SW480 (cell line): ENCODE results near the gene DHRS9.
"Not testable (repeated sequence)": the region's sequence is repeated elsewhere in the genome, so short reads cannot be mapped to it uniquely, and the experiment has no call there.

Source experiments
- DNase-seq: peaks from one replicate; pipeline ENCODE4 v3.0.0-alpha.2; 2016; ENCODE audit warnings: low spot score

DHRS9 gene

DNA sequence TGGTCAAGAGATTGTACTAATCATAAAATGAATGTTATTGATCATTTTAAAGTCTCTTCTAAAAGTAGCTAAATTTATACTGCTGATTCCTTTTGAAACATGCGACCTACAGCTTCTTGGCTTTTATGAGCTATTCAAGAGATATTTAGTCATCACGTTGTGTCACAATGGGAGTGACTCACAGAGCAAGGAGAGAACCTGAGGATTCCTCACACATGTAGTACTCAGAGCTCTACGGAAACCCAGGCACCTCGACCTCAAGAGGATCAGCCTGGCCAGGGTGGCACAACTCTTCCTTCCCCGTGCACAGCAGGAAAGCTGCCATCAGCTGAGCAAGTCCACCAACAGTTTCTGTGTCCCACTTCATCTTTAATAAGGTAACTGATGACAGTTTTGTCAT, at the start of gene DHRS9:
DHRS9 (plus strand) TSS at position 223 of the 400 bp plus-strand sequence. CDS start 12,019 bp downstream, outside the sequence.
- DNase-seq: no peak

GRCh38 chr2:169023161-169023560, 46.2 kb upstream of the DHRS9 start:
- DNase-seq: no peak

DNA sequence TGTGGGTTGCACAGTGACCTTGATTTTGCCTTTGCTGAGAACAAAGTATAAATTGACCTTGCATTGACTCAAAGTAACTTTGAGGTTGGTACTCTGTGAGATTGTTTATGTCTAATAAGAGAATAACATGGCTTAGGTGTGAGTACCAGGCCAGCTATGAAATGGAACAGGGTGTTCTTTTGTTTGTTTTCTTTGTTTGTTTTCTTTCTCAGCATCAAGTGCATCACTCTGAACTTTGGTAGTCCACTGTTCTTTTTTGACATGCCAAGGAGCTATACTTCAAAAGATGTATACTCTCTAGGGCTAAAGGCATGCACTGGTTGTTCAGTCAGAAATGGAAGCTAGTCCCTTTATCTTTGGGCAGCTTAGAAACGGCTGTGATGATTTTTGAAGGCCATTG, 43.3 kb upstream of the DHRS9 start:
- DNase-seq: no peak

- no peak for DNase-seq
Measured at GRCh38 chr2:169027234-169027633, 42.1 kb upstream of the DHRS9 start.

- no peak for DNase-seq
Measured at GRCh38 chr2:169029341-169029740, 40.0 kb upstream of the DHRS9 start.

GRCh38 chr2:169031202-169031601, 38.2 kb upstream of the DHRS9 start, which contains the start of gene ABCB11:
Gene ABCB11, minus strand, starts transcription at chr2:169031324. Its CDS starts 13,199 bp downstream, at chr2:169018125.
- DNase-seq: no peak

GRCh38 chr2:169034256-169034655, 35.1 kb upstream of the DHRS9 start:
- DNase-seq: no peak

GRCh38 chr2:169034984-169035544, 34.3 kb upstream of the DHRS9 start:
- DNase-seq: no peak

- no peak for DNase-seq
Measured at GRCh38 chr2:169035887-169036286, 33.5 kb upstream of the DHRS9 start.

DNA sequence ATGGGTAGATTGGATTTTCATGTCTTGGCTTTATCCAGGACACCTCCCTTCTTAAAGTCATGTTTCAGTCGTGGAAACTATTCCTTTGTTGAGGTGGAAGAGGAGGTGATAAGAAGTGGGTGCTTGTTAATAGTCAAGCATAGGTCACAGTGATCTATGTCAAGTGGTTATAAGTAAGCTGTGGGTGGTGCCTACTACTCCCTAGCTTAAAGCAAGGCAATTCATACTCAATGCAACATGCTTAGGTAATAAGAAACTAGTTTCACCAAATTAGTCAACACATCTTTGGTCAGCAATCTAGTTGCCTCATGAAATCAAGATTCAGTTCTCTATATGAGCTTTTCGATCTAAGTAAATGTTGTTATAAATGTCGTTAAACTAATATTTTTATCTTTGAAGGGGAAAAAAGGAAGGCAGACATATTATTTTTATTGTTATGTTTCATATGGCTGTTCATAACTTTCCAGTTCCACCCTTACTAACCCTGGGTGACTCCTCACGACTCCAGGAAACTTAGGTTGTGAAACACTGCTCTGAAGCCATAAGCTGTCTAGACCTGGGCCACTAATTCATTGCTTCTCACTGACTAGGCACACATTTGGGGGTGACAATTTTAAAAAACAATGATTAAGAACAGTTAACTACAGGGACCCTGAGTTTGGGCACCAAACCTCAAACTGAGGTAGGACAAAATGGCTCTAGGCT, 32.5 kb upstream of the DHRS9 start:
- no peak for DNase-seq

- DNase-seq: no peak
Measured at GRCh38 chr2:169038338-169038757, 31.0 kb upstream of the DHRS9 start.

GRCh38 chr2:169039702-169040101, 29.7 kb upstream of the DHRS9 start:
- DNase-seq: no peak

- no peak for DNase-seq
Measured at GRCh38 chr2:169041594-169041993, 27.8 kb upstream of the DHRS9 start.

DNA sequence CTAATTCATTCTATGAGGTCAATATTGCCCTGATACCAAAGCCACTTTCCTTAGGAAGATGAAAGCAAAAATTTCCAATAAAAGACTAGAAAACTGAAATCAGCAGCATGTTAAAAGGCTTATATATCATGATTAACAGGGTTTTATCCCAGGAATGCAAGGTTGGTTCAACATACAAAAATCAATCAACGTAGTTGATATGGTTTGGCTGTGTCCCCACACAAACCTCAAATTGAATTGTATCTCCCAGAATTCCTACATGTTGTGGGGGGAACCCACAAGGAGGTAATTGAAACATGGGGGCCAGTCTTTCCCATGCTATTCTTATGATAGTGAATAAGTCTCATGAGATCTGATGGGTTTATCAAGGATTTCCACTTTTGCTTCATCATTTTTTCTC, 26.5 kb upstream of the DHRS9 start:
- no peak for DNase-seq

GRCh38 chr2:169046440-169047151, 22.8 kb upstream of the DHRS9 start:
- no peak for DNase-seq

GRCh38 chr2:169047256-169048250, 21.8 kb upstream of the DHRS9 start:
- no peak for DNase-seq

GRCh38 chr2:169049142-169049541, 20.2 kb upstream of the DHRS9 start:
- no peak for DNase-seq

GRCh38 chr2:169050476-169051240, 18.7 kb upstream of the DHRS9 start:
- DNase-seq: no peak

- not testable (repeated sequence) for DNase-seq
Measured at GRCh38 chr2:169054575-169054974, 14.8 kb upstream of the DHRS9 start.

- not testable (repeated sequence) for DNase-seq
Measured at GRCh38 chr2:169064199-169064598, 5.2 kb upstream of the DHRS9 start.

- no peak for DNase-seq
Measured at GRCh38 chr2:169065422-169065821, 3.9 kb upstream of the DHRS9 start.
